ENCODE data around the gene FIBP.
"Not testable (repeated sequence)": the region's sequence is repeated elsewhere in the genome, so short reads cannot be mapped to it uniquely, and the experiment has no call there.

FIBP gene

GRCh38 chr11:65857853-65858680 is 30.2 kb downstream of the FIBP start, which contains the start of gene CFL1:
Gene CFL1 (minus strand): TSS chr11:65858180. CDS start chr11:65858099, 81 bp downstream.
- DNase-seq: peak; percentile 97

GRCh38 chr11:65857500-65857852 is 30.8 kb downstream of the FIBP start:
- no peak for DNase-seq

- DNase-seq: peak; percentile 68
Observed at GRCh38 chr11:65856689-65857499, 31.4 kb downstream of the FIBP start.

- no peak for DNase-seq
Observed at GRCh38 chr11:65855927-65856363, 32.3 kb downstream of the FIBP start.

- no peak for DNase-seq
Observed at GRCh38 chr11:65854852-65855837, 33.1 kb downstream of the FIBP start.

GRCh38 chr11:65854161-65854592 is 34.1 kb downstream of the FIBP start:
- no peak for DNase-seq

GRCh38 chr11:65853246-65853979 is 34.9 kb downstream of the FIBP start:
- peak; percentile 30 for DNase-seq

- no peak for DNase-seq
Observed at GRCh38 chr11:65852508-65853245, 35.6 kb downstream of the FIBP start.

GRCh38 chr11:65851811-65852507 is 36.3 kb downstream of the FIBP start:
- no peak for DNase-seq

GRCh38 chr11:65851083-65851579 is 37.1 kb downstream of the FIBP start:
- peak; percentile 78 for DNase-seq

- DNase-seq: no peak
Observed at GRCh38 chr11:65850217-65851082, 37.8 kb downstream of the FIBP start.

GRCh38 chr11:65849771-65850216 is 38.5 kb downstream of the FIBP start:
- DNase-seq: no peak

- no peak for DNase-seq
Observed at GRCh38 chr11:65849366-65849765, 38.9 kb downstream of the FIBP start.

GRCh38 chr11:65848693-65849092 is 39.6 kb downstream of the FIBP start:
- not testable (repeated sequence) for DNase-seq

- DNase-seq: no peak
Observed at GRCh38 chr11:65847746-65848145, 40.5 kb downstream of the FIBP start.

- DNase-seq: no peak
Observed at GRCh38 chr11:65844231-65844872, 43.9 kb downstream of the FIBP start.

- no peak for DNase-seq
Observed at GRCh38 chr11:65843811-65844210, 44.5 kb downstream of the FIBP start.

- no peak for DNase-seq
Observed at GRCh38 chr11:65842144-65842543, 46.1 kb downstream of the FIBP start.

- DNase-seq: no peak
Observed at GRCh38 chr11:65834202-65834601, 54.1 kb downstream of the FIBP start.

All from NCI-H82 (cell line).